Stimulated activated CD8-positive, alpha-beta memory T cell treated with anti-CD3 and anti-CD28 coated beads, Interleukin-2, amount 100 ng/mL, for 48 hours (primary cell): ENCODE results near the gene THUMPD3.

Source experiments
- DNase-seq, 2 donors: peaks; one replicate each; pipeline ENCODE4 v3.0.0-alpha.2; 2020; ENCODE audit warnings: low read depth in 2 of 2

The THUMPD3 gene

DNA sequence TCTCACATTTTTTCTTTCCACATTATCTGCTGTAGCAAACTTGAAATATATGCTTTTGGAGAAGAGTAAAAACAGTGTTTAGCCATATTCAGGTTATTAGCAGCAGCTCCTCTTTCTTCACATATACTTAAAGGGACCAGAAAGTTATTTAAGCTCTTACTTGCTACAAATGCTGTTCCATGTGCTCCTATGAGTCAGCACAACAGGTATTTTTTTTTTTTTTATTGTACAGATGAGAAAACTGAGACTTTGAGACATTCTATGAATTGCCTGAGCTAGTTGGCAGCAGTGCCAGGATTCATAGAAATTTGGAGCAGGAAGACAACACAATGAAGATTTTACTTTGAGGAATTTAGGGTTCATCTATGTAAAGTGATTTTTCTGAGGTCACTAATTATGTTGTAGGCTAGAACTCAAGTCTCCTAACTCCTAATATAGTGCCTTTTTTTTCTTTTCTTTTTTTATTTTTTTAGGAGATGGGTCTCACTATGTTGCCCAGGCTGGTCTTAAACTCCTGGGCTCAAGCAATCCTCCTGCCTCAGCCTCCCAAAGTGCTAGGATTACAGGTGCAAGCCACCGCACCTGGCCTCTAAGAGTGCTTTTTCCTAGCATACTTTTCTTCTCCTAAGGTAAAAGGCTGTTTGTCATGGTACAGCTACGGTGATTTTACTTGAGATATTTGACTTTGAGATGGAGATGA lies 58.1 kb downstream of the THUMPD3 start:
- no peak for DNase-seq

DNA sequence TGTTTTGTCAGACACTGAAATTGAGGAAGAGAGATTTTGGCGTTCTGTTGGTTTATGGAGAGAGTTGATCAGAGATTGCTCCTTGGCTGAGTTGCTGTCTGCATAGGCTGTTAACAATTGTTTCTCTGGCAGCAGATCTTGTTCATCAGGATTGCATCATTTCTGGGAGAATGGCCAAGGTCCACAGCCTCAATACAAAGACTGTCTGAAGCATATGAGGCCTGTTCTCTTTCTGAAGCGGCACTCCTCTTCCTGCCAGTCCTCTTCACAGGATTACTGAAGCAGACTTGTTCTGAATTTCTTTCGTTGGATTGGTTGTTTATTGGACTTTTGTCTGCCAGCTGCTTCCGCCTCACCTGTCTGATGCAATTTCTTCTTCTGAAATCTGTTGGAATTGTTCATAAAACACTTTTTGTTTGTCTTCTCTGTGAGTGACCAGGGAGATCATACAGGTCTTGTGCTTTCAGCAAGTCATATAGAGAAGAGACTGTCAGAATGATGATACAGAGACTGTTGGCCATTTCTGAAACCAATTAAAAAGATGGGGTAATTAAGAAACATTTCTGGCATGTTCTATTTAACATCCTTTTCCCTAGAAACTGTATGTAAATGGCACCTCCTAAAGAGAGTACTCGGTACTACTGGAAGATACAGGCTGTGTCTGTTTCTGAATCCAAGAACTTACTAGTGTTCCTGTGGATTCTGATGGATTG lies 60.0 kb downstream of the THUMPD3 start:
- no peak for DNase-seq

DNA sequence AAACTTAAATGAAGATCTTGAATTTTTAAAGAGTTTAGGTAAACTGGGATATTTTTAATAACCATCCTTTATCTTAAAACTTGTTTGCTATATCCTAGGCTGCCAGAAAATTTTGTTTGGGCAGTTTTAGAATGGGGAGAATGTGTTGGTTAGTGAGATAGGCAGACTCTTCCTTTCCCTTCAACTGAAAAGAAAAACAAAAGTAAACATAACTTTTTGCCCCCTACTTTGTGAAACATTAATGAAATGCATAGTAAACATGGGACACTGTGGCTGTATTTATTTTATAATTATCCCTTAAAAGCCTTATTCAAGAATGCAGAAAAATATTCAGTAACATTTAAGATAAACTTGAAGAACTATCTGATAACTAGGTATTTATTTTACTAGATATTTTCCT lies 65.6 kb downstream of the THUMPD3 start:
- DNase-seq, result no peak

DNA sequence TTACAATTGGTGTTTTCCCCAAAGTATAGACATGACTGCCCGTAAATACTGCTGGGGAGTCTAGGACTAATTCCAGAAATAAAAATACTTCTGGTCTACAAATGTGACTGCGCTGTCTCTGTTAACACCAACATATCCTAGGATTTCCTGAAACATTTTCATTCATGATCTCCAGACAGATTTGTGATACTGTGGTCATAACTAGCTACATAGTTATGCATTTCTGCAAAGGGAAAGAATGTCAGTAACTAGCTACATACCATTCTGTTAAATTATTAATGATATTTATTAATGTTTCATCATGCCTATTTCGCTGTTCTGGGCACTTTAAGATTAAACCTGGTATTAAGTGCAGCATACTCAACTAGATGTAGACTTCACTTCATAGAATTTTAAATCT lies 67.9 kb downstream of the THUMPD3 start:
- DNase-seq, result no peak

DNA sequence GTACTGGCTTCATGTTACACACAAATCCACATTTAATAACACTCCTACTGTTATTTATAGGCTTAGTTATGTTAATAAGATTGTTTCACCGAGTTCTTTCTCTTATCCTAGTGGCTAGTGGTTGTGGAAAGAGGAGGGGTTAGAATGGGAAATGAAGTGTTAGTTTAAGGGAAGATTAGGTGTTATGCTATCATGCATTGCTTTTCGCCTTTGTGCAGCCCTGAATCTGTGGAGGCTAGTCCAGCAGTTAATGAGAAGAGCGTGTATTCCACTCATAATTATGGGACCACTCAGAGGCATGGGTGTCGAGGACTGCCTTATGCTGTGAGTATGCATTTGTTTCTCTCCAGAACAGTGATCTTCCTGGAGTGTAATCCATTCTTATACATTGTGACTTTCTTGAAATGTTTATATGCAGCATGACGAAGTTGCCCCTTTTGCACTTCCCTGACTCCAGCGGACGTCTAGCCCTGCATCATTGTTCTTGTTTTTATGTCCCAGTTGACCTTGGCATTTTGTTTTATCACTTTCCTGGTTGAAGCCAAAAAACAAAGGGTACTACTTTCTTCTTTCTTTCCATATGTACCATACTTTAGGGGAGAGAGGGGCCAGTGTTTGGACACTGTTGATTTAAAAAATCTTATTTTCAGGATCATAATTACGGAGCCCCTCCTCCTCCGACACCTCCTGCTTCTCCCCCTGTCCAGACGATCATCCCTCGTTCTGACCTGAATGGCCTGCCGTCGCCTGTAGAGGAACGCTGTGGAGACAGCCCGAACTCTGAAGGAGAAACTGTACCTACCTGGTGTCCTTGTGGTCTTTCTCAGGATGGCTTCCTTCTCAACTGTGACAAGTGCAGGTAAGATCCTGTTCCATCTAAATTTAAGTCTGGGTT lies 71.0 kb downstream of the THUMPD3 start:
- no peak for DNase-seq

DNA sequence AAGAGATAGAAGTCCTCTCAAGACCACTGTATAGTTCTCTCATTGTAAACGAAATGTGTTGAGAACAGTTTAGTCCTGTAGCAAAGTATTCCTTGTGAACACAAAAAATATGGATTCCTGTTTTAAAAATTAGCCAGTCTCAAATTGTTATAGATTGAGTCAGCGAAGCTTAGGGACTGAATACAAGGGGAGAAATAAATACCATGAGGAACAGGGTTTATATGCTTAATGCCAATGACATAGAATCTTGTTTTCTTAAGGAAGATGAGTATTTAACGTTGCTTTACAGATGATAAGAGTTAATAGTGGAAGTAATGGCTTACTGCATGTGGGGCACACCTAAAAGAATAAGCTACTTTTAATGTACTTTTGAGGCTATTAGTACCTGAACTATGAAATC lies 72.5 kb downstream of the THUMPD3 start:
- no peak for DNase-seq
